Right lobe of liver (tissue), 6 donors: ENCODE measurements around the gene PPP1R13L. TPM values are rescaled to one million over a fixed set of nuclear protein-coding genes. Genes with fewer than 3 reads are reported as not detected.
A peak's percentile ranks its signal among the peaks of the same experiment; 100 is the strongest.
"Not testable (repeated sequence)": the region's sequence is repeated elsewhere in the genome, so short reads cannot be mapped to it uniquely, and the experiment has no call there.

ENCODE experiments used
- ATAC-seq, 4 donors: fragments of 200-7000 bp; cut with Tn5 transposase; one replicate each; pipeline ENCODE4 v1.9.1; 2020; ENCODE audit warnings: mild to moderate bottlenecking in 4 of 4, moderate library complexity in 4 of 4
- DNase-seq, 3 donors: peaks; one replicate each; pipeline ENCODE4 v3.0.0-alpha.2; 2020
- H3K27ac ChIP-seq, 3 donors: fragments of 200-600 bp; one replicate each; pipeline ENCODE4 v1.8.0; 2022
- H3K27me3 ChIP-seq, 2 donors: fragments of 200-600 bp; one replicate each; pipeline ENCODE4 v1.8.0; 2022
- H3K36me3 ChIP-seq, 4 donors: fragments of 200-600 bp; sonication (generic) in 1 of 4; one replicate each; pipeline versions ENCODE4 v1.5.1 to v1.8.0; 2017 to 2022; ENCODE audit warnings: control low read depth in 1 of 4
- H3K4me1 ChIP-seq, 4 donors: fragments of 200-600 bp; sonication (generic) in 1 of 4; one replicate each; pipeline versions ENCODE4 v1.5.1 to v1.8.0; 2017 to 2022; ENCODE audit warnings: control low read depth in 1 of 4
- H3K4me3 ChIP-seq, 3 donors: fragments of 200-600 bp; one replicate each; pipeline ENCODE4 v1.8.0; 2022
- H3K9me3 ChIP-seq, 4 donors: fragments of 200-600 bp; sonication (generic) in 1 of 4; one replicate each; pipeline versions ENCODE4 v1.5.1 to v1.8.0; 2017 to 2022; ENCODE audit warnings: control low read depth in 1 of 4
- POLR2A ChIP-seq: fragments of 450-650 bp; IDR thresholded peaks from one replicate; pipeline ENCODE4 v1.6.1; 2017; ENCODE audit warnings: antibody characterized with exemption, mild to moderate bottlenecking
- WGBS: methylation state at CpG from one replicate; pipeline ENCODE4 v1.1.6; 2018; ENCODE audit warnings: low coverage, low lambda C conversion rate; ENCODE audit not compliant: insufficient coverage; ENCODE audit errors: missing lambda C conversion rate; 5-methylcytosine and 5-hydroxymethylcytosine counted together
- intact Hi-C, 2 donors: fragments of 100-400 bp; cut with DNase I; formaldehyde crosslinking; loops; one replicate each; pipeline versions ENCODE4 v1.11.2 to v1.14.1; 2022
- total RNA-seq, 6 experiments: library from RNA; depleted of rRNA in 2 of 6; stranded (reverse); fragments of >200 nt in 2 of 6; fragmentation: NEBNext Ultra II Directional in 3 of 6; extraction: Animal tissue kit (Norgen Biotek cat#: 25700) in 3 of 6; gene quantifications; one replicate each; pipeline versions ENCODE4 v1.1.0 to v1.2.4, GENCODE V29; 2016 to 2023
- TF ChIP-seq, protein P1 (sequence below), 4 donors: fragments of 200-600 bp in 3 of 4; fragments of 450-650 bp in 1 of 4; IDR thresholded peaks; one replicate each; pipeline versions ENCODE4 v1.5.1 to v1.8.0; 2016 to 2022; ENCODE audit warnings: antibody characterized with exemption in 4 of 4, mild to moderate bottlenecking in 2 of 4
- donor health status: DM: no; HTN: yes; CAD: no.
- donor health status: DM: no; HTN: no; CAD: no.
- donor health status: DM: no; HTN: no; CAD: no.
- donor health status: DM: no; HTN: yes; CAD: no.
- donor health status: DM: no; HTN: yes; CAD: no.

PPP1R13L gene
- total RNA-seq, 6 experiments from 2014 or later, result 6.9 to 22.9 (median 14.6) TPM

DNA sequence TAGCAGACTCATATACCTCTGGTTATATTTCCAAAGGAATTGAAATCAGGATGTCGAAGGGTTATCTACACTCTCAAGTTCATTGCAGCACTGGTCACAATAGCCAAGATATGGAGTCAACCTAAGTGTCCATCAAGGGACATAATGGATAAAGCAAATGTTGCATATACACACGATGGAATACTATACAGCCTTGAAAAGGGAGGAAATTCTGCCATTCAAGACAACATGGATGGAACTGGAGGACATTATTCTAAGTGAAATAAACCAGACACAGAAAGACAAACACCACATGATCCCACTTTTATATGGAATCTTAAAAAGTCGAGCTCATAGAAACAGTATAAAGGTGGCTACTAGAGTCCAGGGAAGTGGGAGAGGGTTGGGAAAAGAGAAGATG is 32.5 kb upstream of the PPP1R13L start:
- Histone ChIP-seq H3K4me1 (no peaks in the 10 kb centered on the region), H3K27ac (no peak overlapping the region), H3K9me3 (no peaks in the 10 kb centered on the region), H3K27me3 (no peaks in the 10 kb centered on the region), H3K4me3 (no peak overlapping the region), H3K36me3 (no peaks in the 10 kb centered on the region)
- ATAC-seq (no peak), DNase-seq (no peak)
- WGBS, result 76% methylated on average over 3 of the region's 3 CpGs
- intact Hi-C loops, result loop anchor here in 1 of 2 donors (5.0 kb wide), 1 partner anchor 35 kb away; no protein-coding TSS in a partner anchor
- no peak for TF ChIP-seq POLR2A

DNA sequence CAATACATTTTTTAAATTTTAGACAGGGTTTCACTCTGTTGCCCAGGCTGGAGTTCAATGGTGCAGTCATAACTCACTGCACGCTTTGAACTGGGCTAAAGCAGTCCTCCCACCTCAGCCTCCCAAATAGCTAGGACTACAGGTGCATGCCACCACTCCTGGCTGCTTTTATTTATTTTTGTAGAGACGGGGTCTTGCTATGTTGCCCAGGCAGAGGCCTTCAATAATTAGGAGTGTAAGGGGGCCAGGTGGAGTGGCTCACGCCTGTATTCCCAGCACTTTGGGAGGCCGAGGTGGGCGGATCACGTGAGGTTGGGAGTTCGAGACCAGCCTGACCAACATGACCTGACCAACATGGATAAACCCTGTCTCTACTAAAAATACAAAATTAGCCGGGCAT is 27.7 kb upstream of the PPP1R13L start:
- not testable (repeated sequence) for H3K36me3 ChIP-seq, H3K27ac ChIP-seq

DNA sequence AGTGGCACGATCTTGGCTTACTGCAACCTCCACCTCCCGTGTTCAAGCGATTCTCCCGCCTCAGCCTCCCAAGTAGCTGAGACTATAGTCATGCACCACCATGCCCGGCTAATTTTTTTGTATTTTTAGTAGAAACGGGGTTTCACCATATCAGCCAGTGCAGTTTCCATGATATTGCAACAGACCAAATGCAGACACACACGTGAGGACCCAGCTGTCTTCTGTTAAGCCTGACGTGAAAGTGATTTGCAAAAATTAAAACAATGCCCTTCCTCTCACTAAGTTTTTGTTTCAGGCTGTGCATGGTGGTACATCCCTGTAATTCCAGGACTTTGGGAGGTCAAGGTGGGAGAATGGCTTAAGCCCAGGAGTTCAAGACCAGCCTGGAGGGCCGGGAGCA is 26.1 kb upstream of the PPP1R13L start:
- H3K4me1 ChIP-seq, intact Hi-C loops, H3K27me3 ChIP-seq, DNase-seq, H3K36me3 ChIP-seq, H3K9me3 ChIP-seq, ATAC-seq, H3K27ac ChIP-seq, H3K4me3 ChIP-seq: not testable (repeated sequence)
- WGBS, result 55% methylated on average over 9 of the region's 9 CpGs

More for the DNA sequence above, 27.7 kb upstream of the PPP1R13L start:
- ATAC-seq, H3K4me3 ChIP-seq, H3K27me3 ChIP-seq, intact Hi-C loops, DNase-seq, H3K9me3 ChIP-seq, H3K4me1 ChIP-seq: not testable (repeated sequence)
- 88% methylated on average over 5 of the region's 8 CpGs for WGBS

DNA sequence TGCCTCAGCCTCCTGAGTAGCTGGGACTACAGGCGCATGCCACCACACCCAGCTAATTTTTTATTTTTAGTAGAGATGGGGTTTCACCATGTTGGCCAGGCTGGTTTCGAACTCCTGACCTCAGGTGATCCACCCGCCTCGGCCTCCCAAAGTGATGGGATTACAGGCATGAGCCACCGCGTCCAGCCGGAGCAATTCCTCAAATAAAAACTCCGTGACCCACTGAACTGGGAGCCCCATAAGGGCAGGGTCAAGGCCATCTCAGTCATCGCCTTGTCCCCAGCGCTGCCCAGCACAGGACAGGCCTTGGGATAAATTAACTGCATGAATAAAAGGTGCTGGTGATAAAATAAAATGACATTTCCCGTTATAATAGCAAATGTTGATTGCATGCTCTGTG is 25.0 kb upstream of the PPP1R13L start:
- H3K36me3 ChIP-seq, DNase-seq, H3K4me1 ChIP-seq, ATAC-seq, H3K27ac ChIP-seq, H3K27me3 ChIP-seq, H3K9me3 ChIP-seq, intact Hi-C loops, H3K4me3 ChIP-seq: not testable (repeated sequence)
- 32% methylated on average over 11 of the region's 11 CpGs for WGBS

DNA sequence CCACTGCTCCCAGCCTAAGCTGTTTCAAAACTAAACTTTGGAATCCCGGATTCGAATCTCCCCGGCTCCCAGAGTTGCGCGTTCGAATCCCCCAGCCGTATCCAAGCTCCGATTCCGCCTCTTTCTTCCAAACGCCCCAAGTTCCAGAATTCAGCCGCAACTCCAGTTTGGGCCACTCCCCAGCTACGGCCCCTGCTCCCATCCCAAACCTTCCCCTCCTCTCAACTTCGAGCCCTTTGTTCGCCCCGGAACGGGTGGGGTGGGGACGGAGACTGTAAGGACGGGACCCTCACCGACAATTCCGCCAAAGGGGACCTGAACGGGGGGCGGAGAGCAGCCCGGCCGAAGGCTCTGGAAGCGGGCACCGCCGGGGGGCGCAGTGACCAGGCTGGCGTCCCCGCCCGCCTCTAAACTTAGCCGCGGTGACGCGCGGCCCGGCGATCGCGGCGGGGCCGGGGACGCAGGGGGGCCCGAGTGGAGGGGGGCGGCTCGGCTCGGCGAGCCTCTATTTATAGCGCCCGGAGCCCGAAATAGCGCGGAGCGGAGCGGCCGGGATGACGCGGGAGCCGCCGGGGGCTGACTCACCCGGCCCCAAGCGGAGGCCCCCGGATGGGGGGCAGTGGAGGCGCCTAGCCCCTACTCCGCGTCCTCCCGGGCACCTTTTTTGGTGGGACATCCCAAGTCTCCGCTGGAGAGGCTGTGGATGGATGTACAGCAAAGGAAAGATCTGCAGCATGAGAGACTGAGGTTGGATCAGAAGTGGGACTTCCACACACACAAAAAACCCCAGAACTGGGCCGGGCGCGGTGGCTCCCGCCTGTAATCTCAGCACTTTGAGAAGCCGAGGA is 23.7 kb upstream of the PPP1R13L start:
- peak; percentile 13 for TF ChIP-seq POLR2A
- TF ChIP-seq, protein P1, sequence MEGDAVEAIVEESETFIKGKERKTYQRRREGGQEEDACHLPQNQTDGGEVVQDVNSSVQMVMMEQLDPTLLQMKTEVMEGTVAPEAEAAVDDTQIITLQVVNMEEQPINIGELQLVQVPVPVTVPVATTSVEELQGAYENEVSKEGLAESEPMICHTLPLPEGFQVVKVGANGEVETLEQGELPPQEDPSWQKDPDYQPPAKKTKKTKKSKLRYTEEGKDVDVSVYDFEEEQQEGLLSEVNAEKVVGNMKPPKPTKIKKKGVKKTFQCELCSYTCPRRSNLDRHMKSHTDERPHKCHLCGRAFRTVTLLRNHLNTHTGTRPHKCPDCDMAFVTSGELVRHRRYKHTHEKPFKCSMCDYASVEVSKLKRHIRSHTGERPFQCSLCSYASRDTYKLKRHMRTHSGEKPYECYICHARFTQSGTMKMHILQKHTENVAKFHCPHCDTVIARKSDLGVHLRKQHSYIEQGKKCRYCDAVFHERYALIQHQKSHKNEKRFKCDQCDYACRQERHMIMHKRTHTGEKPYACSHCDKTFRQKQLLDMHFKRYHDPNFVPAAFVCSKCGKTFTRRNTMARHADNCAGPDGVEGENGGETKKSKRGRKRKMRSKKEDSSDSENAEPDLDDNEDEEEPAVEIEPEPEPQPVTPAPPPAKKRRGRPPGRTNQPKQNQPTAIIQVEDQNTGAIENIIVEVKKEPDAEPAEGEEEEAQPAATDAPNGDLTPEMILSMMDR (IDR thresholded peaks at IDR 0.05), result peak in 2 of 4 donors; percentile 17 to 18
- Histone ChIP-seq H3K27me3 (no peaks in the 10 kb centered on the region), H3K27ac (no peak overlapping the region), H3K4me3 (peak overlapping the region; percentile 18 to 35 (median 20)), H3K9me3 (no peaks in the 10 kb centered on the region), H3K36me3 (no peaks in the 10 kb centered on the region), H3K4me1 (peaks cover 0 to 11% (median 0%) of the 10 kb centered on the region in 4 donors)
- peak in 1 of 3 donors; percentile 37 for DNase-seq
- WGBS, result 3% methylated on average over 28 of the region's 73 CpGs
- intact Hi-C loops, result no loop called here
- ATAC-seq, result peak in 1 of 4 donors; percentile 1

DNA sequence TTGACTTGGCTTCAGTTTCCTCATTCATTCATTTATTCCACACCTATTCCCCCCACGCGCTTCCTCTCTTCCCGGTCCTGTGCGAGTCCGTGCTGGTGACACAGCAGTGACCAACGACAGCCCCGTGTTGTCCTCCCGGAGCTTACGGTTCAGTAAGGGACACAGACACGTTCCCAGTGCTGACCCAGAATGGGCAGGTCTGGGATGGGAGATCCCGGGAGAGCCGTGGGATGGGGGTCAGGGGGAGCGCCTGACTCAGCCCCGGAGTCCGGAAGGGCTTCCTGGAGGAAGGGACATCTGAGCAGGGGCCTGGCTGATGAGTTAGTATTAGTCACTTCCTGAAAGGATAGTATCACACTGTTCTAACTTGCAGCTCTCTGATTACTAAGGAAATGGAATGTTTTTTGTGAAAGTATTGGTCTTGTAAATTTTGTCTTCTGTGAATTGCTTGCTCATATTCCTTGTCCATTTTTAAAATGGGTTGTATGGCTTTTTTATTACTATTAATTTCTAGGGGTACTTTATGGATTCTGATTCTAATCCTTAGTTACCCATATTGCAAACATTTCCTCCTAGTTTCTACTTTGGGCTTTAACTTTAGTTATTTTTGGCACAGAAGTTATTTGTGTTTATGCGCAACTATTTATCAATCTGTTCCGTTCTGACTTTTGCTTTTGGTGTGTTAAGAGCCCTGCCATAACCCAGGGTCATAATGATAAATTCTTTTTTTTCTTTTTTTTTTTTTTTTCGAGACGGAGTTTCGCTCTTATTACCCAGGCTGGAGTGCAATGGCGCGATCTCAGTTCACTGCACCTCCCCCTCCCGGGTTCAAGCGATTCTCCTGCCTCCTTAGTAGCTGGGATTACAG is 19.6 kb upstream of the PPP1R13L start:
- H3K4me3 ChIP-seq, result peak overlapping the region; percentile 39 to 63 (median 54)
- WGBS, result 12% methylated on average over 21 of the region's 24 CpGs
- H3K27me3 ChIP-seq, result no peaks in the 10 kb centered on the region
- no peaks in the 10 kb centered on the region for H3K36me3 ChIP-seq
- peaks cover 0 to 17% (median 2%) of the 10 kb centered on the region in 4 donors for H3K4me1 ChIP-seq
- peak; percentile 20 for TF ChIP-seq POLR2A
- TF ChIP-seq, protein P1 (IDR thresholded peaks at IDR 0.05), result no peak
- intact Hi-C loops, result no loop called here
- ATAC-seq, result peak; percentile 41 to 63 (median 56)
- H3K27ac ChIP-seq, result peak overlapping the region; percentile 66 to 92 (median 78)
- H3K9me3 ChIP-seq, result no peaks in the 10 kb centered on the region
- peak; percentile 67 to 84 (median 72) for DNase-seq
